HEK293 (cell line): ENCODE measurements around the gene PPA1.

ENCODE experiments used
- OVOL3 ChIP-seq: fragments of 450-650 bp; formaldehyde crosslinking; IDR thresholded peaks from 2 replicates; pipeline ENCODE4 v1.5.1; 2016; ENCODE audit warnings: missing biosample characterization, missing genetic modification characterization
- YY1 ChIP-seq: fragments of 450-650 bp; formaldehyde crosslinking; IDR thresholded peaks from 2 replicates; pipeline ENCODE4 v1.5.1; 2018; ENCODE audit warnings: missing biosample characterization, missing genetic modification characterization
- ZFP37 ChIP-seq: fragments of 450-650 bp; formaldehyde crosslinking; IDR thresholded peaks from 2 replicates; pipeline ENCODE4 v1.5.1; 2016; ENCODE audit warnings: missing biosample characterization, missing genetic modification characterization
- ZNF175 ChIP-seq: fragments of 450-650 bp; formaldehyde crosslinking; IDR thresholded peaks from 2 replicates; pipeline ENCODE4 v1.5.1; 2016; ENCODE audit warnings: missing biosample characterization, missing genetic modification characterization
- ZNF274 ChIP-seq, 2 experiments: fragments of 200-500 bp in 1 of 2; fragments of 450-650 bp in 1 of 2; sonication (Bioruptor generic) in 1 of 2; formaldehyde crosslinking in 1 of 2; IDR thresholded peaks; 2 replicates each; pipeline versions ENCODE4 v1.5.1 to v1.6.1; 2014 to 2016; ENCODE audit warnings: borderline replicate concordance in 1 of 2, inconsistent platforms in 1 of 2, low read length in 1 of 2, missing biosample characterization in 1 of 2, missing genetic modification characterization in 1 of 2
- ZNF394 ChIP-seq: fragments of 450-650 bp; formaldehyde crosslinking; IDR thresholded peaks from 2 replicates; pipeline ENCODE4 v1.5.1; 2016; ENCODE audit warnings: missing biosample characterization, missing genetic modification characterization, mild to moderate bottlenecking, moderate library complexity, borderline replicate concordance
- ZNF530 ChIP-seq: fragments of 450-650 bp; formaldehyde crosslinking; IDR thresholded peaks from 2 replicates; pipeline ENCODE4 v1.5.1; 2016; ENCODE audit warnings: low read depth, missing biosample characterization, missing genetic modification characterization
- ZNF791 ChIP-seq: fragments of 450-650 bp; formaldehyde crosslinking; IDR thresholded peaks from 2 replicates; pipeline ENCODE4 v1.5.1; 2016; ENCODE audit warnings: missing biosample characterization, missing genetic modification characterization
- TF ChIP-seq, protein P1 (sequence below): fragments of 450-650 bp; formaldehyde crosslinking; IDR thresholded peaks from 2 replicates; pipeline ENCODE4 v1.5.1; 2016; ENCODE audit warnings: missing biosample characterization, missing genetic modification characterization
- TF ChIP-seq, protein P2 (sequence below): IDR thresholded peaks from 2 replicates; pipeline ENCODE4 v1.6.1; 2011; ENCODE audit warnings: mild to moderate bottlenecking, low read depth, low read length, borderline replicate concordance
- TF ChIP-seq, protein P3 (sequence below): fragments of 450-650 bp; formaldehyde crosslinking; IDR thresholded peaks from 2 replicates; pipeline ENCODE4 v1.5.1; 2016; ENCODE audit warnings: missing biosample characterization, missing genetic modification characterization

DNA sequence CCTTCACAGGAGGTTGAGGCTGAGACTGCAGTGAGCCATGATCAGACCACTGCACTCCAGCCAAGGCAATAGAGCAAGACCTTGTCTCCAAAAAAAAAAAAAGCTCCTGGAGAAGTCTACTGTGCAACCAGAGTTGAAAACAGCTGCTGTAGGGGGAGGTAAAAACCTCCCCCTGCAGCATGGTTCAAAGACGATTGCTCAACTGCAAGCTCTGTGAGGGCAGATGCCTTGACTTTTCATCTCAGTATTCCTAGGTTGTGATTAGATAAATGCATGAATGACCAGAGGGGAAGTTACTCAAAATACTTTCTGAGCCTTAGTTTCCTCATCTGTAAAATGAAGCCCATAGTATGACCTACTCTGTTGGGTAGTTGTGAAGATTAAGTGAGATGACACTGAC is 25.0 kb upstream of the PPA1 start:
- TF ChIP-seq, protein P1, sequence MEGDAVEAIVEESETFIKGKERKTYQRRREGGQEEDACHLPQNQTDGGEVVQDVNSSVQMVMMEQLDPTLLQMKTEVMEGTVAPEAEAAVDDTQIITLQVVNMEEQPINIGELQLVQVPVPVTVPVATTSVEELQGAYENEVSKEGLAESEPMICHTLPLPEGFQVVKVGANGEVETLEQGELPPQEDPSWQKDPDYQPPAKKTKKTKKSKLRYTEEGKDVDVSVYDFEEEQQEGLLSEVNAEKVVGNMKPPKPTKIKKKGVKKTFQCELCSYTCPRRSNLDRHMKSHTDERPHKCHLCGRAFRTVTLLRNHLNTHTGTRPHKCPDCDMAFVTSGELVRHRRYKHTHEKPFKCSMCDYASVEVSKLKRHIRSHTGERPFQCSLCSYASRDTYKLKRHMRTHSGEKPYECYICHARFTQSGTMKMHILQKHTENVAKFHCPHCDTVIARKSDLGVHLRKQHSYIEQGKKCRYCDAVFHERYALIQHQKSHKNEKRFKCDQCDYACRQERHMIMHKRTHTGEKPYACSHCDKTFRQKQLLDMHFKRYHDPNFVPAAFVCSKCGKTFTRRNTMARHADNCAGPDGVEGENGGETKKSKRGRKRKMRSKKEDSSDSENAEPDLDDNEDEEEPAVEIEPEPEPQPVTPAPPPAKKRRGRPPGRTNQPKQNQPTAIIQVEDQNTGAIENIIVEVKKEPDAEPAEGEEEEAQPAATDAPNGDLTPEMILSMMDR, result no peak
- TF ChIP-seq, protein P2, sequence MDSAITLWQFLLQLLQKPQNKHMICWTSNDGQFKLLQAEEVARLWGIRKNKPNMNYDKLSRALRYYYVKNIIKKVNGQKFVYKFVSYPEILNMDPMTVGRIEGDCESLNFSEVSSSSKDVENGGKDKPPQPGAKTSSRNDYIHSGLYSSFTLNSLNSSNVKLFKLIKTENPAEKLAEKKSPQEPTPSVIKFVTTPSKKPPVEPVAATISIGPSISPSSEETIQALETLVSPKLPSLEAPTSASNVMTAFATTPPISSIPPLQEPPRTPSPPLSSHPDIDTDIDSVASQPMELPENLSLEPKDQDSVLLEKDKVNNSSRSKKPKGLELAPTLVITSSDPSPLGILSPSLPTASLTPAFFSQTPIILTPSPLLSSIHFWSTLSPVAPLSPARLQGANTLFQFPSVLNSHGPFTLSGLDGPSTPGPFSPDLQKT, result no peak
- TF ChIP-seq ZNF791 (tag by site-specific recombination) (no peak), ZFP37 (tag by site-specific recombination) (no peak), YY1 (no peak), ZNF175 (tag by site-specific recombination) (no peak), OVOL3 (tag by site-specific recombination) (no peak), ZNF274 (IDR thresholded peaks at IDR 0.05; ENCODE audit: low read length) (no peak), ZNF274 (tag by site-specific recombination; IDR thresholded peaks at IDR 0.05; ENCODE audit: borderline replicate concordance) (no peak), ZNF530 (tag by site-specific recombination) (no peak), ZNF394 (tag by site-specific recombination) (no peak)
- TF ChIP-seq, protein P3, sequence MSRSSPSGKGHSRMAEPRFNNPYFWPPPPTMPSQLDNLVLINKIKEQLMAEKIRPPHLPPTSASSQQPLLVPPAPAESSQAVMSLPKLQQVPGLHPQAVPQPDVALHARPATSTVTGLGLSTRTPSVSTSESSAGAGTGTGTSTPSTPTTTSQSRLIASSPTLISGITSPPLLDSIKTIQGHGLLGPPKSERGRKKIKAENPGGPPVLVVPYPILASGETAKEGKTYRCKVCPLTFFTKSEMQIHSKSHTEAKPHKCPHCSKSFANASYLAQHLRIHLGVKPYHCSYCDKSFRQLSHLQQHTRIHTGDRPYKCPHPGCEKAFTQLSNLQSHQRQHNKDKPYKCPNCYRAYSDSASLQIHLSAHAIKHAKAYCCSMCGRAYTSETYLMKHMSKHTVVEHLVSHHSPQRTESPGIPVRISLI (tag by site-specific recombination), result no peak
